Stimulated activated CD8-positive, alpha-beta memory T cell treated with anti-CD3 and anti-CD28 coated beads, Interleukin-7, amount 100 ng/mL, for 1 hour (primary cell): ENCODE measurements around the gene HS3ST2.
"Not testable (repeated sequence)": the region's sequence is repeated elsewhere in the genome, so short reads cannot be mapped to it uniquely, and the experiment has no call there.

ENCODE experiments used
- DNase-seq, 2 donors: peaks; one replicate each; pipeline ENCODE4 v3.0.0-alpha.2; 2020; ENCODE audit warnings: low read depth in 2 of 2

The HS3ST2 gene

GRCh38 chr16:22813223-22813947 is 577 bp upstream of the HS3ST2 start:
- no peak for DNase-seq

GRCh38 chr16:22814711-22815105 is 746 bp downstream of the HS3ST2 start:
- no peak for DNase-seq

- no peak for DNase-seq
Observed at GRCh38 chr16:22815863-22816262, 1.9 kb downstream of the HS3ST2 start.

GRCh38 chr16:22816475-22816874 is 2.5 kb downstream of the HS3ST2 start:
- no peak for DNase-seq

GRCh38 chr16:22818736-22819135 is 4.8 kb downstream of the HS3ST2 start:
- DNase-seq: not testable (repeated sequence)

GRCh38 chr16:22838681-22839080 is 24.7 kb downstream of the HS3ST2 start:
- no peak for DNase-seq

GRCh38 chr16:22842031-22842430 is 28.1 kb downstream of the HS3ST2 start:
- DNase-seq: not testable (repeated sequence)

- no peak for DNase-seq
Observed at GRCh38 chr16:22843122-22843521, 29.2 kb downstream of the HS3ST2 start.

- DNase-seq: no peak
Observed at GRCh38 chr16:22843856-22844255, 29.9 kb downstream of the HS3ST2 start.

GRCh38 chr16:22844416-22844815 is 30.5 kb downstream of the HS3ST2 start:
- no peak for DNase-seq

GRCh38 chr16:22847100-22847499 is 33.1 kb downstream of the HS3ST2 start:
- DNase-seq: no peak

GRCh38 chr16:22847690-22848089 is 33.7 kb downstream of the HS3ST2 start:
- DNase-seq: no peak

GRCh38 chr16:22848451-22848850 is 34.5 kb downstream of the HS3ST2 start:
- no peak for DNase-seq

- no peak for DNase-seq
Observed at GRCh38 chr16:22849517-22849916, 35.6 kb downstream of the HS3ST2 start.

- DNase-seq: no peak
Observed at GRCh38 chr16:22855231-22855630, 41.3 kb downstream of the HS3ST2 start.

GRCh38 chr16:22857296-22858025 is 43.5 kb downstream of the HS3ST2 start:
- no peak for DNase-seq

GRCh38 chr16:22859925-22860324 is 46.0 kb downstream of the HS3ST2 start:
- no peak for DNase-seq

- no peak for DNase-seq
Observed at GRCh38 chr16:22861580-22861979, 47.6 kb downstream of the HS3ST2 start.

- no peak for DNase-seq
Observed at GRCh38 chr16:22862046-22862445, 48.1 kb downstream of the HS3ST2 start.

GRCh38 chr16:22864375-22864774 is 50.4 kb downstream of the HS3ST2 start:
- DNase-seq: no peak

- no peak for DNase-seq
Observed at GRCh38 chr16:22868593-22869224, 54.7 kb downstream of the HS3ST2 start.

GRCh38 chr16:22871861-22872260 is 57.9 kb downstream of the HS3ST2 start:
- DNase-seq: no peak

- no peak for DNase-seq
Observed at GRCh38 chr16:22874394-22874793, 60.4 kb downstream of the HS3ST2 start.
